ENCODE data around the gene PCDH17. TPM values are rescaled to one million over a fixed set of nuclear protein-coding genes. Genes with fewer than 3 reads are reported as not detected.

PCDH17 gene
- total and polyA plus RNA-seq, 2 of the 4 experiments (the other 2 are of a cell fraction) = under 0.01 TPM; not detected in 1

DNA sequence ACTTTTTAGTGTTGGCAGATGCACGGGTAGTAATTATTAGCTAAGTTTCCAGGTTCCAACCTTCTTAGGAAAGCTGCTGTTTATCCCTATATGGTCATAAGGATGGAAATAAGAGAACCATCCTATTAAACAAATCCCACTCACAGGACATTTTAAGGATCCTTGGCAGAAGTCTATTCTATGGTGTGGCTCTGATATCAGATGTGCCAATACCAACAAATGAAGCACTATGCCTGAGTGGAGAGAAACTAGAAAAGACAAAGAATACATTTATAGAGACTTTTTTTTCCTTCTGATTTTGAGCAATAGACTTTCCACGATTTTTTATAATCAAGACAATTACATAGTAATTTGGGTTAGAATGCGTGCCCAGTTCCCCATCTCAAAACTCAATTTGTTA, 12.6 kb downstream of the PCDH17 start:
- no peak for ATAC-seq (ENCODE audit: low read depth)
- Histone ChIP-seq H2BK15ac (ENCODE audit: low read depth, low read length) (no peak overlapping the region), H3K79me1 (ENCODE audit: low read depth in 1 of 2, low read length in 2 of 2) (no peaks in the 10 kb centered on the region), H3K56ac (ENCODE audit: extremely low read depth, insufficient read depth, low read length) (no peak overlapping the region), H2BK5ac (ENCODE audit: low read depth, low read length, poor library complexity, severe bottlenecking) (no peak overlapping the region), H2BK120ac (ENCODE audit: low read depth, low read length) (no peak overlapping the region), H4K20me1 (ENCODE audit: insufficient read depth, low read length) (no peaks in the 10 kb centered on the region), H3K9ac (ENCODE audit: low read depth, low read length) (no peak overlapping the region), H2BK20ac (ENCODE audit: low read depth, low read length) (no peak overlapping the region), H4K5ac (ENCODE audit: low read depth, low read length) (no peak overlapping the region), H3K18ac (ENCODE audit: low read depth, low read length) (no peak overlapping the region), H3K4me1 (ENCODE audit: control insufficient read depth, insufficient read depth, low read length) (no peaks in the 10 kb centered on the region), H3K9me1 (ENCODE audit: insufficient read depth, low read length) (no peaks in the 10 kb centered on the region), H3K36me3 (ENCODE audit: control insufficient read depth, insufficient read depth, low read length) (no peaks in the 10 kb centered on the region), H3K14ac (replicated peaks; ENCODE audit: low read depth, low read length) (no peak overlapping the region), H2AFZ (replicated peaks; ENCODE audit: low read length, poor library complexity) (no peak overlapping the region), H3K27ac (ENCODE audit: insufficient read depth, low read length) (no peak overlapping the region), H2AK5ac (ENCODE audit: low read depth, low read length) (no peak overlapping the region), H3K9me3 (ENCODE audit: control insufficient read depth, insufficient read depth, low read length) (no peaks in the 10 kb centered on the region), H3K23ac (ENCODE audit: low read depth, low read length) (no peak overlapping the region), H3K4me2 (ENCODE audit: low read depth, low read length) (no peak overlapping the region), H2AK9ac (replicated peaks; ENCODE audit: low read depth, low read length, poor library complexity) (no peak overlapping the region), H4K91ac (ENCODE audit: insufficient read depth, low read depth, low read length) (no peak overlapping the region), H3K4me3 (ENCODE audit: insufficient read depth, low read depth, low read length) (no peak overlapping the region), H3K4ac (ENCODE audit: low read depth, low read length) (no peak overlapping the region), H4K8ac (ENCODE audit: low read depth in 2 of 2, low read length in 2 of 2) (no peak overlapping the region), H3K27me3 (ENCODE audit: control insufficient read depth, insufficient read depth, low read length) (no peaks in the 10 kb centered on the region)
- no CpG with 5 or more reads among the region's 3 CpGs for WGBS, 2 experiments (ENCODE audit: extremely low coverage in 2 of 2, insufficient read length in 1 of 2)
- ChIA-PET CTCF (no interaction called here), POLR2A (ENCODE audit: unreplicated experiment) (no interaction called here)
- no peak for DNase-seq
- TF ChIP-seq RAD21 (IDR thresholded peaks at IDR 0.05; ENCODE audit: low read length) = no peak
- TF ChIP-seq, protein P1, sequence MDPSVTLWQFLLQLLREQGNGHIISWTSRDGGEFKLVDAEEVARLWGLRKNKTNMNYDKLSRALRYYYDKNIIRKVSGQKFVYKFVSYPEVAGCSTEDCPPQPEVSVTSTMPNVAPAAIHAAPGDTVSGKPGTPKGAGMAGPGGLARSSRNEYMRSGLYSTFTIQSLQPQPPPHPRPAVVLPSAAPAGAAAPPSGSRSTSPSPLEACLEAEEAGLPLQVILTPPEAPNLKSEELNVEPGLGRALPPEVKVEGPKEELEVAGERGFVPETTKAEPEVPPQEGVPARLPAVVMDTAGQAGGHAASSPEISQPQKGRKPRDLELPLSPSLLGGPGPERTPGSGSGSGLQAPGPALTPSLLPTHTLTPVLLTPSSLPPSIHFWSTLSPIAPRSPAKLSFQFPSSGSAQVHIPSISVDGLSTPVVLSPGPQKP (IDR thresholded peaks at IDR 0.05; ENCODE audit: borderline replicate concordance, low read depth, low read length) = no peak
- TF ChIP-seq, protein P2, sequence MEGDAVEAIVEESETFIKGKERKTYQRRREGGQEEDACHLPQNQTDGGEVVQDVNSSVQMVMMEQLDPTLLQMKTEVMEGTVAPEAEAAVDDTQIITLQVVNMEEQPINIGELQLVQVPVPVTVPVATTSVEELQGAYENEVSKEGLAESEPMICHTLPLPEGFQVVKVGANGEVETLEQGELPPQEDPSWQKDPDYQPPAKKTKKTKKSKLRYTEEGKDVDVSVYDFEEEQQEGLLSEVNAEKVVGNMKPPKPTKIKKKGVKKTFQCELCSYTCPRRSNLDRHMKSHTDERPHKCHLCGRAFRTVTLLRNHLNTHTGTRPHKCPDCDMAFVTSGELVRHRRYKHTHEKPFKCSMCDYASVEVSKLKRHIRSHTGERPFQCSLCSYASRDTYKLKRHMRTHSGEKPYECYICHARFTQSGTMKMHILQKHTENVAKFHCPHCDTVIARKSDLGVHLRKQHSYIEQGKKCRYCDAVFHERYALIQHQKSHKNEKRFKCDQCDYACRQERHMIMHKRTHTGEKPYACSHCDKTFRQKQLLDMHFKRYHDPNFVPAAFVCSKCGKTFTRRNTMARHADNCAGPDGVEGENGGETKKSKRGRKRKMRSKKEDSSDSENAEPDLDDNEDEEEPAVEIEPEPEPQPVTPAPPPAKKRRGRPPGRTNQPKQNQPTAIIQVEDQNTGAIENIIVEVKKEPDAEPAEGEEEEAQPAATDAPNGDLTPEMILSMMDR (conservative IDR thresholded peaks at IDR 0.05; ENCODE audit: low read depth, low read length) = no peak
- intact Hi-C loops (cut with micrococcal nuclease) (no loop called here), in situ Hi-C loops (cut with MboI; ENCODE audit: low sequenced_read_pairs) (loop anchor here (25.0 kb wide), 1 partner anchor 1668 kb away; no protein-coding TSS in a partner anchor), dilution Hi-C loops (cut with HindIII; ENCODE audit: low sequenced_read_pairs, unreplicated experiment) (no loop called here)
- BruUV-seq (replicated peaks) = no TSS peak
